Colon (tissue), 2 donors: Measurements from ENCODE around the gene SAP30.
A peak's percentile ranks its signal among the peaks of the same experiment; 100 is the strongest.

Source experiments
- FAIRE-seq: peaks from 2 replicates; lab custom pipeline; 2012; peaks lifted over from hg19 to GRCh38; lab: Jason Lieb, UNC
- donor health status: control.
- donor health status: control.

Gene SAP30, protein sequence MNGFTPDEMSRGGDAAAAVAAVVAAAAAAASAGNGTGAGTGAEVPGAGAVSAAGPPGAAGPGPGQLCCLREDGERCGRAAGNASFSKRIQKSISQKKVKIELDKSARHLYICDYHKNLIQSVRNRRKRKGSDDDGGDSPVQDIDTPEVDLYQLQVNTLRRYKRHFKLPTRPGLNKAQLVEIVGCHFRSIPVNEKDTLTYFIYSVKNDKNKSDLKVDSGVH

DNA sequence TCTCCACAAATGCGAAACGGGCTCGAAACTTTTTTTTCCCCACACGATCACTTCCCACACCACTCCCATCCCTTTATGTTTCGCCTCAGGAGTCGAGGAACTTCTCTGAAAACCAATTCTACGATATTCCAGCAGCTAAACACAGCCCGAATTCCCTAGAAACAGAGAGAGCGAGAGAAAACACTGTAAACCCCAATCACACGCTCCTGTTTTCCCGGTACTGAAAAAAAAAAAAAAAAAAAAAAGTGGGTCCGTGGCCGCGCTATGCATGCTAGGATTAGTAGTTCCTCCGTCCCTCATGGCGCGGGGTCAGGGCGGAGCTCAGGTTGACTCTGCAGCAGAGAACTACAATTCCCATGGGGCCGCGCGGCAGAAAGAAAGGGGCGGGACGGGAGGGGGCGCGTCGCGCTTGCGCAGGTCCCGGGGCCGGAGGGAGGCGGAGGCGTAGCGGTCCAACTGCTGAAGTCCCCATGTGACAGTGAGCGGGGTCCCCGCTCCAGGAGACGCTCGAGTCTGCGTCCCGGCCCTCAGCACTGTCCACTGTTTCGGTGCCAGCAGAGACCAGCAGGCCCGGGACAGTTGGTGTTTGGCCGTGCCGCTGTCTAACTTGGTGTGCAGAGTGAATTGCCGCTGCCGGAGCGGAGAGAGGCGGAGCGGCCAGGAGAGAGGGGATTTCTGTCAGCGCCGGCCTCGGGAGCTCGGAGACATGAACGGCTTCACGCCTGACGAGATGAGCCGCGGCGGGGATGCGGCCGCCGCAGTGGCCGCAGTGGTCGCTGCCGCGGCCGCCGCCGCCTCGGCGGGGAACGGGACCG, at the start of gene SAP30:
Gene SAP30 (plus strand): TSS at position 478 of the 815 bp plus-strand sequence. CDS start 229 bp downstream, at position 707.
- FAIRE-seq: no peak

DNA sequence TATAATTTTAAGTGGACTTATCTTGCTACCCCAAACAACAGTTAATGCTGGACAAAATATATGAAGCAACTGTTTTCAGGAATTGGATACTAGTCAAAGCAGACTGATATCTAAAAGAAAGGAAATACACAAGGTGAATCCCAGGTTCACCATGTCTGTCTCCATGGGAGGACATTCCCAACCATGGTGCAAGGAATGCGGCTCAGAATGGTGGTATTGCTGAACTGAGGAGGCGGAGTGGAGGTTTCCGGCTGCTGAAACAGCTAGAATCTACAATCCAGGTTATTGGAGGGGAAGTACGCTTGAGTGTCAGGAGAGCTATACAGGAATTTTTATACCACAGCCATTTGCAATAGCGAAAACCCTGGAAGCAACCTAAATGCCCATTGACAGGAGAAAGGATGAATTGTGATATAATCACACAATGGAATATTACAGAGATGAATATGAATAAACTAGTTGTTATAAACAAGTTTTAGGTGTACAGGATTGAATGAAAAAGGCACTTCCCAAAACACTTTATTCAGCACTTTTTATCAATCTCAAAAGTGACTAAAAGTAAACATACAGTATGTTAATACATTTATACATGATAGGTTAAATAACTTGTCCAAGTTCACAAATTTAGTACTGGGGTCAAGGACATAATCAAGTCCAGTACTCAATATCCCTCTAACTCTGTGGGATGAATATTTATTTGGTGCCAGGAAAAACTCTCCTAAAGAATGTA, 45.6 kb upstream of the SAP30 start:
- no peak for FAIRE-seq

DNA sequence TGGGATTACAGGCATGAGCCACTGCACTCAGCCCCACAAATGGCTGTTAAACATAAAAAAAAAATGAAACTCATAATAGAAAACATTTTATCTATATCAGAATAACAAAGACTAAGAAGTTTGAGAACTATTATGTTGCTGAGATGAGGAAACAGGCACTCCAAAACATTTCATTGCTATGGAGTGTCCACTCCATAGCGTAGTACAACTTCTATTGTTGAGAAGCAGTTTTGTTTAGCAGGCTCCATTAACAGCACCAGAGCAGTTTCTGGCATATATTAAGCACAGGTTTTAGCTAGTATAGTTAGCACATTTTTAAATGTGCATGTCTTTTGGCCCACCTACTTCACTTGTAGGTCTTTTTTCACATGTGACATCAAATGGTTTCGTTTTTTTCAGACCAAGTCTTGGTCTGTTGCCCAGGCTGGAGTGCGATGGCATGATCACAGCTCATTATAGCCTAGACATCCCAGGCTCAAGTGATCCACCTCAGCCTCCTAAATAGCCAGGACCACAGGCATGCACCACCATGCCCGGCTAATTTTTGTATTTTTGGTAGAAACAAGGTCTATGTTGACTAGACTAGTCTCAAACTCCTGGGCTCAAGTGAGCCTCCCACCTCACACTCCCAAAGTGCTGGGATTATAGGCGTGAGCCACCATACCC, 42.4 kb upstream of the SAP30 start:
- FAIRE-seq: no peak

DNA sequence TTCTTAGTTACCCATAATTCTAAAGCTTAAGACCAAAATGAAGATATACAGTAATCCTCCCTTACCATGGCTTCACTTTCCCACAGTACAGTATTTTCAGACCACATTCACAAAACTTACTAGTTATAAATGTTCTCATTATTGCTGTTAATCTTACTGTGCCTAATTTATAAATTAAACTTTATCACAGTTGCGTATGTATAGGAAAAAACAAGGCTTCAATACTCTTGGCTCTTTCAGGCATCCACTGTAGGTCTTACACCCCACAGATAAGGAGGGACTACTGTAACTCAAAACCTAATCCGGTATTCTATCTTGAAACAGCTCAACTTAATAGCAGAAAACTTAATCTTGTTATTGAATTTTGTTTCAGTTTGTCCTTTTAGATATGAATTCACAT, 40.2 kb upstream of the SAP30 start:
- no peak for FAIRE-seq

DNA sequence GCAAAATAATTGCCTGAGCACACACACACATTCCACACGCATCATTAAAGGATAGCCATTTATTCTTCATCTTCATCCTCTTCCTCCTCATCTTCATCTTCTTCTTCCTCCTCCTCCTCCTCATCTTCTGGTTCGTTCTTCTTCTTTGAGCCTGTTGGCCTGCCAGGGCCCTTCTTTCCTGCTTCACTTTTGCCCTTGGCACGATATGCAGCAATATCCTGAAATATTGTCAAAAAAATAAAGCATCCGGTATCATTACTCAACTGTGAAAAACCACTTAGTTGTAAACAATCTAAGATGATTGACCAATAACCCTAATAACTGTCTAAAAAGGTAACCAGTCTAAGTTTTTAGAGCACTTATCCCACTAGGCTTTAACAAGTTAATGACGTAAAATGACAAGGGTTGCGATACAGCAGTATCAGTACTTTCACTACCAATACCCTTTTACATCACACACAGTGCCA, 38.7 kb upstream of the SAP30 start:
- FAIRE-seq: no peak

DNA sequence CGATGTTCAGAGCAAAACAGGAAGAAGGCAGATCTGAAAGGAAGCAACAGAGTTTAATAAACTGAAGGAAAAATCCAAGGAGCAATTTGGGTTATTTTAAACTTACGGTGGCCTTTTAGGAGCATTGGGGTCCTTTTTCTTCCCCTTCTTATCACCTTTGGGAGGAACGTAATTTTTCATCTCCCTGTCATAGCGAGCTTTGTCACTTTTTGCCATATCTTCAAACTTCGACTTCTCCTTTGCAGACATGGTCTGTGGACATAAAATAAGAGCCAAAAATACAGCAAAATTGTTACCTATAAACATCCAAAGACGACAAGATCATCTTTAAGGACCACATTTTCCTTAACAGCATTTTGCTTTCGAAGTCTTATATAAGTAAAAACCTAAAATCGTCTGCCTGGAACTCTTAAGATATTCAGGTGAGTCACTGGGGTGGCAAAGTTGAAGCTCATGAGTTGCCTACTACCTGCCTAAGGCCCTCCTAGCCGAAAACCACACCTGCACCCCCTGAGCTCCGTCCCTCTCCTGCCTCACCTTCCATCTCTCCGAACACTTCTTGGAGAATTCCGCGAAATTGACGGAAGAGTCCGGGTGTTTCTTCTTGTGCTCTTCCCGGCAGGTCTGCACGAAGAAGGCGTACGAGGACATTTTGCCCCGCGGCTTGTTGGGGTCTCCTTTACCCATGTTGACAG, 37.6 kb upstream of the SAP30 start:
- no peak for FAIRE-seq

DNA sequence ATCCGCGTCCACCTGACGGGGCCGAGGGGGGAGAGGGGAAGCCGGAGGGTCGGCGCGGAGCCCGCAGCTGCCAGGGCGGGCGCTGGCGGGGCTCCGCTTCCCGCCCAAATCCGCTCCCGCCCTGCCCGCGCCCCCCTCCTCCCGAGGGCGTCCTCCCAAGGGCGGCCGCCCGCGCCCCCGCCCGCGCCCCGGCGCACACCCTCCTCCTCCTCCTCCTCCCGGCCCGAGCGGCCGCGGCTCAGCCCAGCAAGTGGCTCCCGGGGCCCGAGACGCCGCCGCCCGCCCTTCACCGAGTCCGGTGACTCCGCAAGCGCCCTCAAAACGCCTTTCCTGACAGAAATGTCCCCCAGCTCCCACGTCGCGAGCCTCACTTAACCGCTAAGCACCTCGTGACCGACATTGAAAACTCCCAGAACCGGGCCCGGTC, 37.1 kb upstream of the SAP30 start:
- no peak for FAIRE-seq

DNA sequence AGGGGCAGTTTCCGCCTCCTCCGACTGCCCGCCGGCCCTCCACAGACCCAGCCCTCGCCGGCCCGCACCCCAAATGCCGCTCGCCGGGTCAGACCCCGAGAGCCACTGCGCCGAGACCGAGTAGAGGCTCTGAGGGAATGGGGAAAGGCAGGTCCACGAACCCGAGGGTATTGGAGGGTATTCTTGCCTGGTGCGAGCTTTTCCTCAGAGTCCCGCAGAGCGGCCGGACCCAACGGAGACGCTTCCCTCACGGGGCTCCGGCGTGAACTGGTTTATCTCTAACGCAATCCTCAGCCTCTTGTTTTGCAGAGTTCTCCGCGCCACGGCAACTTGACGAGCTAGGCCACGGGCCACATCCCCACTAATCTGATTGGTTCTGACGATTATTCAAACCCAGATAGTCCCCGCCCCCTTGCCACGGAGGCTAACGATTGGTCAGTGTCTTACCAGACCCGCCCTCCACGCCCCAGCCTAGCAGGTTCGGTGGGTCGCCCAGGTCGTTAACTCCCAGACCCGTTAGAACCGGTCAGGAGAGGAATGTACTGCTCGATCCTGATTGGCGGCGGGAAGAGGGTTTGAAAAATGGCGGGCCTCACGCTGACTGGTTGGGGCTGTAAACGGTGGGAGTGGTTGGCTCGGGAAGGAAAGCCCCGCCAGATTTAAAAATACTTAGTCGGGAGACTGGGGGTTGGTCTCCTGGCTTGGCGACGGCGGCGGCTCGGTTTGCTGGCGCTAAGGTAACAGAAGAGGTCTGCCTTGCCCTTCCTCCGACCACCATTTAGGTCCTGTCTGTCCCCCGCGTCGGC, 36.5 kb upstream of the SAP30 start, which contains the start of gene HMGB2:
Gene HMGB2 (minus strand): TSS at position 274 of the 806 bp plus-strand sequence. CDS start 709 bp downstream, outside the sequence.
- peak; percentile 68 for FAIRE-seq

DNA sequence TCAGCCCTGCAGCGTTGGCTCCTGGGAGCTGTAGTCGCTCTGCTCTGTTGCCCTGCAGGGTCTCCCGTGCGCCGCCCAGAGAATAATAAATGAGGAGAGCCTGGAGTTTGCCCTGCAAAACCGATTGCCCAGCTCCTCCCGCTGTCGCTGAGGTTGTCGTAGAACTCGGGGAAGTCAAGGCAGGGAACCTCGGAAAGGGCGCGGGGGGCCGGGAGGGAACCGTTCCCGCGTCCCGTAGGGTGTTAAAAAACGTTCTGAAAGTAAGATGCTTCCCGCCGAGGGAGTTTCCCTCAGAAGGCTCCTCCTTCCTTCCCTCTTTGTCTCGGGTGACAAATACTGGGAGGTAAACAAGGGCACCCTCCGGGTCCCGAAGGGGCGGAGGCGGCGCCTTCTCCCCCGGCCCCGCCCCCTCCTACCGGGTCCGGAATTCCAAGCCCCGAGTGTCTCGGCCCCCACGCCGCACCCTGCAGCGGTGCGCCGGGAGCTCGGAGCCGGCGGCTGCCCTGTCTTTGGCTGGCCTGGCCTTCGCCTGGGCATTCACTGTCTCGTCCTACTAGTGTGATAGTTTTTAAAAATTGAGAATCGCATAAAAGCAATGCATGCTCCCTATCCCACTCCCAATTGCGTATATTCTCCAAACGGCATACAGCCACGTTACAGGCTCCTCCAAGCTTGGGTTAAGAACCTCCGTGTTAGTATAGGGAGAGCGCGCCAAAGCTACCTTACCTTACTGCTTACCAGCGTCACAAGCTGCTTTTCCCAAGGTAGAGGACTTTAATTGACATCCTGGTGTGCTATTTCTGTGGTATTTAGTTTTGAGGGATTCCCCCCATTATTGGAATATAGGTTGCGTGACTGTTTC, 35.6 kb upstream of the SAP30 start:
- no peak for FAIRE-seq

DNA sequence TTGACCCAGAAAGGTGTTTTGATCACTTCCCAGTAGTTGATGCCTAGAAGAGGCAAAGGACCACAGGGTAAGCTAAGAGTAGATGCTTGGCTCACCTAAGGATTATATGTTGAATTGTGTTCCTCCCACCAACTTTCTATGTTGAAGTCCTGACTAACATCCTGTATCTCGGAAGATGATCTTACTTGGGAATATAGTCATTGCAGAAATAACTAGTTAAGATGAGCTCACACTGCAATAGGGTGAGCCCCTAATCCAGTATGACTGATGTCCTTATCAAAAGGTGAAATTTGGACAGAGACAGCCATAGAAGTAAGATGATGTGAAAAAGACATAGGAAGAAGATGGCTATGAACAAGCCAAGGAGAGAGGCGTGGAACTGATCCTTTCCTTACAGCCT, 33.3 kb upstream of the SAP30 start:
- FAIRE-seq: no peak

DNA sequence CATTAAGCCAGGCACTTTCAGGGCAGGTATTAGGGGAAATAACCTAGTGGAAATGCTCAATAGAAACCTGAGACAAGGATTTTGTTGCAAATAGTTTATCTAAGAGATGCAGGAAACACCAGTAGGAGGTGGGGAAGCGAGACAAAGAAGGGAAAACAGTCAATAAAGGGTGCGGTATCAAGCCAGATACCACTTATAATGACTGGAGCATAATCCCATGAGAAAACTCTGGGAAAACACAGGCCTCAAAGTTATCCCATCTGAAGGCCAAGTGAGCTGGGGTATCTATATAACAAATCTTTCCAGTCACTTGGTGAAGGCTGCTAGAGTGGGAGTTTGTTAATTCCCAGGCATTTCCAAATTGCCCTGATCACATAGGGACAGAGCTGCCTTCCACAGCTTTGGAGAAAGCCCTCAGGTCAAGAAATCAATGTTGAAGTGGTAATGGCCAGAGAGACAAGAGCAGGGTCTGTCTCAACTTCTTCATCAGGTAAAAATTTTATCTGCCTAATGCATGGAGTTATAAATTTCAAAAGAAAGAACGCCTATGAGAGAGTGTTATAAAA, 26.8 kb upstream of the SAP30 start:
- no peak for FAIRE-seq

DNA sequence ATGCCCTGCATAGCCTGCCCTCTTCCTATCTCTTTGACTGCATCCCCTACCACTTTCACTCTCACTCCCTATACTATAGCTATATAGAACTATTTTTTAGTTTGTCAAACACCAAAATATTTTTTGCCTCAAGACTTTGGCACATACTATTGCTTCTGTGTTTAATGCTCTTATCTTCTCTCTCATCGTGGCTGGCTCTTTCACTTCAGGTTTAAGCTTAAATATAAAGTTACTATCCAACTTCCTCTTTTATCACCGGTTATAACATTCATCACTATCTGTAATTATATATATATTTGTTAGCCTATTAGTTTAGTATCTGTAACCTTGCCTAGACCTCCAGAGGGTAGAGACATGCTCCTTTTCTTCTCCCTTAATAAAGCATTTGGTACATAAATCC, 25.1 kb upstream of the SAP30 start:
- no peak for FAIRE-seq

DNA sequence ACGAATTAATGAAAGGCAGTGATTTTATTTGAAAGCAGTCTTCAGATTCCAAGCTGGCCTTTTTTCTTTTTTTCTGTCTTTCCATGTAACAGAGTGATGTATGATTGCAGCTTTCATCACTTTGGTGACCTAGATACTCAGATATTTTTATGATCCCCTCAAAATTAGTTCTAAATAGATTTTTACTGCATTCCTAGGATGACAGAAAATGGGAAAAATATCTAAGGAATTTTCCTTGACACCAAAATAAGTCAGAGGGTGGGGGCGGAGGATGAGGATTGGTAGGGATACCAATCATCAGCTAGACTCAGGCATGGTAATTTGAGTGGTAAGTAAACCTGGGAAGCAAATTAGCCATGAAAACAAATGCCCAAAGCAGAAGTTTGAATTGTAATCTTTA, 24.7 kb upstream of the SAP30 start:
- no peak for FAIRE-seq

DNA sequence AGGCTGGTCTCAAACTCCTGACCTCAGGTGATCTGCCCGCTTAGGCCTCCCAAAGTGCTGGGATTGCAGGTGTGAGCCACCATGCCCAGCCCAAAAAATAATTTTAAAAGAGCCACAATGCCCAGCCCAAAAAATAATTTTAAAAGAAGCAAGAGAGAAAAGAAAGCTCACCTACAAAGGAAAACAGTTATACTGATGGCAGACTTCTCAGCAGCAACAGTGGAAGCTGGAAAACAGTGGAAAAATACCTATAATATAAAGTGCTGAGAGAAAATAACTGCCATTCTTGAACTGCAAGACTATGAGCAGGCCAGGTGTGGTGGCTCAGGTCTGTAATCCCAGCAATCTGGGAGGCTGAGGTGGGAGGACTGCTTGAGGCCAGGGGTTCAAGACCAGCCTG, 23.3 kb upstream of the SAP30 start:
- no peak for FAIRE-seq

DNA sequence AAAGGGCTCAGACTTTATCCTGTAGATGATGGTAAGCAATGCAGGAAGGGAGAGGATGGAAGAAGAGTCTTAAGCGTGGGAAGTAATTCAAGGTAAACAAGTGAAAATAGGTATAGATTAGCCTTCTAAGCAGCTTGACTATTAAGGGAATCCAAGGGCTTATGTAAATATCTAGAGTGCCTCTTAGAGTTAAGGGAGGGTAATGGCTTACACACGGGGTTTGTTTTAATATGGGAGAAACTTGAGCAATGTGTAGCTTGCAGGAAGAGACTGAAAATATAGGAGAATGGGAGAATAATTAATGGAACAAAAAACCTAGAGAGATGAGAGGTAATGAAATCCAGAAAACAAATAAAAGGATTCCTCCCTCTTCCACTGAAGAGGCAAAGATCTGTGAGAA, 12.8 kb upstream of the SAP30 start:
- no peak for FAIRE-seq

DNA sequence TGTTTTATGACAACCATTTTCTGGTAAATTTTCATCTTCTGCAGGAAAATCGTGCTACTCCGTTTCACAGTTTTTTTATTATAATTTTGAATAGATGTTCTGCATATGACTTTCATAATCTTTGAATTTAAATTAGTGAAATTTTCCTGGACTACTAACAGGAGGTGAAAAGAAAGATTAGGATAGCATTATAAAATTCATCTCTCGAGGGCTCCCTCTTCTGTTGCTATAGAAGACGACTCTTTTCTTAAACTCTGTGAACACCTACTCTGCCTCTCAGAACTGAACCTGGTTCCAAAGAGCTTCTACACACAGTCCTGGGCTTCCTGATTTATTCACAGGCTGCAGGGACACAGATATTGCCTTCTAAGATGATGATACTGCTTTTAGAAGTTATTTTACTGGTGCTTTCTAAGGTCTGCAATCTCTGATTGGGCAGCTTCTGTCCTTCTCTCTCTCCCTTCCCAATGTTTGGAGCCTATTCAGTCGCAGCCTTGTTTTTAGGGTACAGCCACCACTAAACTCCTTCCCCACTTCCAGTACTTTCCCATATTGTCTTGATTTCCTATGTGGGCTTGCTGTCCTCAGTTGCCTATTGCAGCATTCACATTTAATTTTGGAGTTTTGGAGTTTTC, 10.1 kb upstream of the SAP30 start:
- FAIRE-seq: no peak

DNA sequence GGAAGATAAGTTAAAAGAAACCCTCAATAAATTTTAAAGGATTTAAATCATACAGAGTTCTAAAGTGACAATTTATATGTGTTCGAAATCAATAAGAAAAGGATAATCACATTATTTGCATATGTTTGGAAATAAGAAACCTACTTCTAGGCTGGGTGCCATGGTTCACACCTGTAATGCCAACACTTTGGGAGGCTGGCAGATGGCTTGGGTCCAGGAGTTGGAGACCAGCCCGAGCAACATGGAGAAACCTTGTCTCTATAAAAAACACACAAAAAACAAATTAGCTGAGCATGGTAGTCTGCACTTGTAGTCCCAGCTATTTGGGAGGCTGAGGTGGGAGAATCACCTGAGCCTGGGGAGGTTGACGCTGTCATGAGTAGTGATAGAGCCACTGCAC, 8.1 kb upstream of the SAP30 start:
- no peak for FAIRE-seq

DNA sequence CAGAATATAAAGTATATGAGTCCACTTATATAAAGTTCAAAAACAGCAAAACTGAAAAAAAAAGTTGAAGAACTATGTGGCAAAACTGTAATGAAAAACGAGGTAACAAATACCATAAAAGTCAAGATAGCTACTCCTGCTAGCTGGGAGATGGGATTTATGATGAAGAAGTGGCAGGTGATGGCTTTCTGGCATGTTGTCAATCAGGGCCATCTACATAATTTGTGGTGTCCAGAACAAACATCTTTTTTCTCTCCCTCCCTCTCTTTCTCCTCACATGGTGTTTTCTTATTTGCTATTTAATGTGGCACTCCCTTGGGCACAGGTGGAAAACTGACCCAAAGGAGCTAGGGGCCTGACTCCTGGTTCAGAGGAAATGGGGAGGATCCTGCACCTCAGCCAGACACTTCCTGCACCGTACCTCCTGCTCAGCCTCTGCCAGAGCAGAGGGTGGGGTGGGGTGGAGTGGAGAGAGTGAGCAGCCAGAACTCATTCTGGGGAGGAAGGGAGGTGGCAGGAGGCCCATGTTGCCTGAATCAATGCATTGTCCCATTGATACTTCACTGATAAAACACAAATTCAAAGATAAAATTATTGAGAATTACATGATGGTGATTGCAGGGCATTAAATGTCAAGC, 5.3 kb upstream of the SAP30 start:
- no peak for FAIRE-seq
